Astrocyte of the cerebellum (primary cell): Measurements from ENCODE around the gene IRF9.

Experiments used
- DNase-seq: peaks from one replicate; pipeline ENCODE4 v3.0.0-alpha.2; 2011; ENCODE audit warnings: low read depth
- H3K4me3 ChIP-seq: 2 replicates; pipeline ENCODE4 v1.5.1; 2011; ENCODE audit warnings: mild to moderate bottlenecking, low read depth, low read length, moderate library complexity
- in situ Hi-C: cut with HindIII; loops from 2 replicates; pipeline ENCODE4 v1.10.0; 2017; ENCODE audit warnings: low sequenced_read_pairs
- TF ChIP-seq, protein P1 (sequence below): IDR thresholded peaks from 2 replicates; pipeline ENCODE4 v1.5.1; 2012; ENCODE audit warnings: low read length, low read depth, moderate library complexity, mild to moderate bottlenecking; ENCODE audit errors: missing control alignments

IRF9 gene

DNA sequence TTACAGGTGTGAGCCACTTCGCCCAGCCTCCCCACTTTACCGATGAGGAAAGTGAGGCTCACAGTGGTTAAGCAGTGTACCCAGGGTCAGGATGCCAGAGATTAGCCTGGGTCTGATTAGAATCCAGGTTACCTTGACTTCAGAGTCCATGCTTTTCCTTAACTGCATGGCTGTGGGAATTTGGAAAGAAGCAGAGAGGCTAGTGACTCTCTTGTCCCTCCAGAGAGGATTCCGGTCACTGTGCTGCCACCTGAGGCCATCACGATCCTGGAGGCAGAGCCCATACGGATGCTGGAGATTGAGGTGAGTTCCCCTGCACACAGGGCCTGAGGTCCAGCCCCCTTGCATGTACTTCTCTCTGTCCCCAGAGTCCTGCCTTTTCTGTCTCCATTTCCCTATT, 15.5 kb downstream of the IRF9 start:
- in situ Hi-C loops = no loop called here
- no peak for DNase-seq
- TF ChIP-seq, protein P1, sequence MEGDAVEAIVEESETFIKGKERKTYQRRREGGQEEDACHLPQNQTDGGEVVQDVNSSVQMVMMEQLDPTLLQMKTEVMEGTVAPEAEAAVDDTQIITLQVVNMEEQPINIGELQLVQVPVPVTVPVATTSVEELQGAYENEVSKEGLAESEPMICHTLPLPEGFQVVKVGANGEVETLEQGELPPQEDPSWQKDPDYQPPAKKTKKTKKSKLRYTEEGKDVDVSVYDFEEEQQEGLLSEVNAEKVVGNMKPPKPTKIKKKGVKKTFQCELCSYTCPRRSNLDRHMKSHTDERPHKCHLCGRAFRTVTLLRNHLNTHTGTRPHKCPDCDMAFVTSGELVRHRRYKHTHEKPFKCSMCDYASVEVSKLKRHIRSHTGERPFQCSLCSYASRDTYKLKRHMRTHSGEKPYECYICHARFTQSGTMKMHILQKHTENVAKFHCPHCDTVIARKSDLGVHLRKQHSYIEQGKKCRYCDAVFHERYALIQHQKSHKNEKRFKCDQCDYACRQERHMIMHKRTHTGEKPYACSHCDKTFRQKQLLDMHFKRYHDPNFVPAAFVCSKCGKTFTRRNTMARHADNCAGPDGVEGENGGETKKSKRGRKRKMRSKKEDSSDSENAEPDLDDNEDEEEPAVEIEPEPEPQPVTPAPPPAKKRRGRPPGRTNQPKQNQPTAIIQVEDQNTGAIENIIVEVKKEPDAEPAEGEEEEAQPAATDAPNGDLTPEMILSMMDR = no peak

DNA sequence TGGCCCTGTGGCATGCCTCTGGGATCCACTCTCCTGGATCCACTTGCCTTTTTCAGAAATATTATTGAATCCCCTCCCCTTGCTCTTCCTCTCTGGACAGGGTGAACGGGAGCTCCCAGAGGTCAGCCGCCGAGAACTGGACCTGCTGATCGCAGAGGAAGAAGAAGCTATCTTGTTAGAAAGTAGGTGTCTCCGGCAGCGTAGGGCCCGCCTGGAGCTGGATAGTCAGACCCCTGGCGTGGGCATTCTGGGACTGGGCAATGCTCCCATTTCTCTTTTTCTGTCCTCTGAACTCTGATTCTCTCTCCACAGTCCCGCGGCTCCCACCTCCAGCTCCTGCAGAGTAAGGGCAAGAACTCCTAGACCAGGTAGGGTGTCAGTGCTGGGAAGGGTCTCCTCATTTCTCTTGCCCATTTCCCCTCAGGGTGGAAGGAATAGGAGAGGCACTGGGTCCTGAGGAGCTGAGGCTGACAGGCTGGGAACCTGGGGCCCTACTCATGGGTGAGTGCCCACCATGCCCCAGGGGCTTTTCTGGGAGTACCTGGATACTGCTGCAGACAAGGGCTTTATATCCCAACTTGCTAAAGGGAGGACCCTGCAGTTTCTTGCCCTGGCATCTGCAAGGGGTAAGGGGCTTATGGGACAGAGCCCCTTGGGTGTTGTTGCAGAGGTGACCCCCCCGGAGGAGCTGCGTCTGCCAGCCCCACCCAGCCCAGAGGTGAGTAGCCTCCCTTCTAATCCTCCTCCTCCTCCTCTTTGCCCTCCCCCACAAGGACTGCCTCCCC, 16.2 kb downstream of the IRF9 start:
- in situ Hi-C loops = no loop called here
- DNase-seq = no peak
- H3K4me3 ChIP-seq = no peak overlapping the region
- TF ChIP-seq, protein P1 = no peak

More for the DNA sequence above, 15.5 kb downstream of the IRF9 start:
- no peak overlapping the region for H3K4me3 ChIP-seq

DNA sequence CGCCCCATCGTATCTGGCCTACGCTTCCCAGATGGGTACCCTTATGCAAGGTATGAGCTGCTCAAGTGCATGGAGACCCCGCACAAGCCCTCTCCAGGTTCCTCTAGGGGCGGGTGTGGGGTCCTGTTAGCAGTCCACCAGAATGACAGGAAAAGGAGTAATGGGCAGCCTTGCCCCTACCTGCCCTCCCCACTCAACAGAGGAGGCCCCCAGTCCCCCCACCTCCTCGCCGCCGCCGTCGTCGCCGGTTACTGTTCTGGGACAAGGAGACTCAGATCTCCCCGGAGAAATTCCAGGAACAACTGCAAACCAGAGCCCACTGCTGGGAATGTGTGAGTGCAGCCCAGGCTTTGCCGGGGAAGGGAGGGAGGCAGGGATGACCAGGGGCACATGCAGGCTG, 16.8 kb downstream of the IRF9 start:
- DNase-seq = no peak
- TF ChIP-seq, protein P1 = no peak
- no peak overlapping the region for H3K4me3 ChIP-seq
- in situ Hi-C loops = no loop called here

DNA sequence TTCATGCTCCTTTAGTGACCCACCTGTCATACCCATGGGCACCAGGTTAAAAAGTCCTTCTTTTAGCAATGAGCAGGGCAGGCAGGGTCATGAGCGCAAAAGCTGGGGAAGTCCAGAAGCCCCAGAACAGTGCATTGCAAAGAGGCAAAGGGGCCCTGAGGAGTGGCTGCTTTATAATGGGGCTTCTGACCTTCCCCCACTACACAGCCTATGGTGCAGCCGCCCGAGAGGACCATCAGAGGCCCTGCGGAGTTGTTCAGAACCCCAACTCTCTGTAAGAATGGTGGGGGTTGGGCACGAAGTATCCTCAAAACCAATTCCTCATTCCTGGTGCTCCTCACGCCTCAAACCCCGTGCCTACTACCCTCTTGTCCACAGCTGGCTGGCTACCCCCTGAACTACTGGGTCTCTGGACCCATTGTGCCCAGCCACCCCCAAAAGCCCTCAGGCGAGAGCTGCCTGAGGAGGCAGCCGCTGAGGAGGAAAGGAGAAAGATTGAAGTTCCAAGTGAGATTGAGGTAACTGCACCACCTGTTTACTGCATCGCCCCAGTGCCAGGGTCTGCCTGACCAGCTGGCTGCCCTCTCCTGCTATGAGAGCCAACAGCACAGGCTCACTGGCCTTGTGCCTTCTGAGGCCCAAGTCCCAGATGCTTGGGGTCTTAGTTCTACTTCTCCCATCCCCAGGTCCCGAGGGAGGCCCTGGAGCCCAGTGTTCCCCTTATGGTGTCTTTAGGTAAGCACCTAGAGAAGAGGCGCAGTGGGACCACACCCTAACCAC, 17.5 kb downstream of the IRF9 start:
- H3K4me3 ChIP-seq = no peak overlapping the region
- in situ Hi-C loops = no loop called here
- TF ChIP-seq, protein P1 = no peak
- DNase-seq = no peak

DNA sequence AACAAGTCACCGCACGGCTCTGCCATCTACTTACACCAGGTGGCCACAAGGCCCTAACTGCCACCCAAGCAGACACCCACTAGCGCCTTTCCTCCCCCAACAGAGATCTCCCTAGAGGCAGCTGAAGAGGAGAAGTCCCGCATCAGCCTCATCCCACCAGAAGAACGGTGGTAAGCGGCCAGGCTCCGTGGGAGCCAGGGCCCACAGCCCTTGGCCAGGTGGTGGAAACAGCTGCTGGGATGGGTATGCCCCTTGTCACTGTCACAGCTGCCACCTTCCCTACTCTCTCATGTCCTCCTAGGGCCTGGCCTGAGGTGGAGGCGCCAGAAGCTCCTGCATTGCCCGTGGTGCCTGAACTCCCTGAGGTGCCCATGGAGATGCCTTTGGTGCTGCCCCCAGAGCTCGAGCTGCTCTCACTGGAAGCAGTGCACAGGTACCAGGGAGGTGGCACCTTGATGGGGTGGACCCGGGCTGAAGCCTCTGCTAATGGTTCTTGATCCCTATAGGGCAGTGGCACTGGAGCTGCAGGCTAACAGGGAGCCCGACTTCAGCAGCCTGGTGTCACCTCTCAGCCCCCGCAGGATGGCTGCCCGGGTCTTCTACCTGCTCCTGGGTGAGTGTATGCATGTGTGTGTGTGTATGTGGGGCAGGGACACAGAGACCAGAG, 18.4 kb downstream of the IRF9 start:
- H3K4me3 ChIP-seq = no peak overlapping the region
- in situ Hi-C loops = no loop called here

More for the DNA sequence above, 18.4 kb downstream of the IRF9 start:
- DNase-seq = no peak
- TF ChIP-seq, protein P1 = no peak
